NCI-H2227 (cell line): Measurements from ENCODE around the gene ZNF219.

Experiments used
- DNase-seq: peaks from one replicate; lab custom pipeline; 2025; ENCODE audit not compliant: unreplicated experiment; lab: John Stamatoyannopoulos, UW

Gene ZNF219

GRCh38 chr14:21102521-21103410 is 4.3 kb upstream of the ZNF219 start:
- DNase-seq: peak; percentile 75

GRCh38 chr14:21101802-21102413 is 3.5 kb upstream of the ZNF219 start:
- DNase-seq: no peak

GRCh38 chr14:21100931-21101330 is 2.5 kb upstream of the ZNF219 start, which contains the start of gene TMEM253:
Gene TMEM253 (plus strand): TSS chr14:21101066. CDS start chr14:21101344, 278 bp downstream.
- no peak for DNase-seq

- DNase-seq: no peak
These were observed 1.1 kb upstream of the ZNF219 start for GRCh38 chr14:21099596-21099985.

- no peak for DNase-seq
These were observed 589 bp upstream of the ZNF219 start for GRCh38 chr14:21098892-21099595.

DNA sequence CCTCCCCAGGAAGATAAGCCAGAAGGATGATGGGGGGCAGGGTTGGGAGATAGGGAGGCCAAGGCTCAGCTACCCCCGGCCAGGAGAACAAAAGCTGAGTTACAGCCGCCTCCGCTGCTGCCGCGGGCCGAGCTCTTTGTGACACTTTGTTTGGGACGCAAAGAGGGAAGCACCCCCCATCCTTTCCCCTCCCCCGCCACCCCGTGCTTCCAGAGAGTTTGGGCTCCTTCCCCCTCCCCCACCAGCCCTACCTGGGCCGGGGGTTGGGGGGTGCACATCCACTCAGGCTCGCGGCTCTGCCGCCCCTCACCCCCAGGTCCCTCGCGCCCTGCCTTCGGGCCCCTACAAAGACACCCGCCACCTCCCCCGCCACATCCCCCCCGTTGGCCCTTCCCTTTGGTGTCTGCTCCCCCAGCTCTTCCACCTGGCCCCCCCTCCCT is 799 bp downstream of the ZNF219 start:
- peak; percentile 46 for DNase-seq

- DNase-seq: peak; percentile 35
These were observed 1.3 kb downstream of the ZNF219 start for GRCh38 chr14:21096978-21097635.

- no peak for DNase-seq
These were observed 2.0 kb downstream of the ZNF219 start for GRCh38 chr14:21096438-21096837.

DNA sequence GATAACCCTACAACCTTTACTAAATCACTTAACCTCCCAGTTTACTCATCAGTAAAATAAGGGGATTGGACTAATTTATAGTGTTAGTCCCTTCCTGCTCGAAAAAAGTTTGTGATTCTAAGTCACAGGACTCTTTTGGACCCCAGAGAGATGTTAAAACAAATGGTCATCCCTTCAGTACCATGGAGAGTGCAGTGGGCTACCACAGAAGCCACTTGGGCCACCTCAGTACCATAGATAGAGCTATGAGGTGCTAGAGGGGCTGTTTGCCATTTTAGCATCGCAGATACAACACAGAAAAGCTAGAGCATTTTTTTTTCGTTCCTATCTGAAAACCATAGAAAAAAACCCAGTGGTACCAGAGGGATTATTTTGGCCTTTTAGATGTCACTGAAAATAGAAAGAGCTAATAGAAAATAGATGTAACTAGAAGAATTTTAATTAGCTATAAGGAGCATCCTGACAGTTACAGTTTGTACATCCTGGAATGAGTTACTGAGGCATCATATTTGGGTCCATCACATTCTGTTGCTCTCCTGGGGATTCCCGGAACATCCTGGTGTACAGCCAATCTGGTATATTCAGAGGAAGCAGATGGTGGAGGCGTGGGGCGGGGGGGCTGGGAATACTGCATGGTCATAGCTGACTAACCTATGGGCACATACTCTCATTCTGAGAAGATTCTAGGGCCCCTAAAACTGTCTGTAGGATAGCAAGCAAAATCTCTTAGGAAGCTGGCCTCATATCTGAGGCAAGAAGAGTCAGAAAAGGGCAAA is 2.8 kb downstream of the ZNF219 start:
- DNase-seq: no peak

GRCh38 chr14:21093769-21094681 is 4.4 kb downstream of the ZNF219 start:
- peak; percentile 88 for DNase-seq

DNA sequence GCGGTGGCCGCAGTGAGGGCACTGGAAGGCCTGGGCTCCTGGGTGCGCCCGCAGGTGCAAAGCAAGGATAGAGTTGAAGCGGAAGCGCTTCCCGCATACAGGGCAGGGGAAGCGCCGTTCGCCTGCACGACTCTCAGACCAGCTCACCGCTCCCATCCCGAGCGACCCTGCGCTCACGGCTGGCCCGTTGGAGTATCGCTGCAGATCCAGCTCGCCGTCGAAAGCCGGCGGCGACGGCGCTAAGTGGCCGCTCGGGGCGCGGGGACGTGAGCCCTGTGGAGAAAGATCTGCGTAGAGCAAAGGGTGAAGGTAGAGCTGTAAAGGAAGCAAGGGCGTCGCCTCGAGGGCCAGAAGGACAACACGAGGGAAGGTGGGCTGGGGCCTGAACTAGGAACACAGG is 5.4 kb downstream of the ZNF219 start:
- no peak for DNase-seq

DNA sequence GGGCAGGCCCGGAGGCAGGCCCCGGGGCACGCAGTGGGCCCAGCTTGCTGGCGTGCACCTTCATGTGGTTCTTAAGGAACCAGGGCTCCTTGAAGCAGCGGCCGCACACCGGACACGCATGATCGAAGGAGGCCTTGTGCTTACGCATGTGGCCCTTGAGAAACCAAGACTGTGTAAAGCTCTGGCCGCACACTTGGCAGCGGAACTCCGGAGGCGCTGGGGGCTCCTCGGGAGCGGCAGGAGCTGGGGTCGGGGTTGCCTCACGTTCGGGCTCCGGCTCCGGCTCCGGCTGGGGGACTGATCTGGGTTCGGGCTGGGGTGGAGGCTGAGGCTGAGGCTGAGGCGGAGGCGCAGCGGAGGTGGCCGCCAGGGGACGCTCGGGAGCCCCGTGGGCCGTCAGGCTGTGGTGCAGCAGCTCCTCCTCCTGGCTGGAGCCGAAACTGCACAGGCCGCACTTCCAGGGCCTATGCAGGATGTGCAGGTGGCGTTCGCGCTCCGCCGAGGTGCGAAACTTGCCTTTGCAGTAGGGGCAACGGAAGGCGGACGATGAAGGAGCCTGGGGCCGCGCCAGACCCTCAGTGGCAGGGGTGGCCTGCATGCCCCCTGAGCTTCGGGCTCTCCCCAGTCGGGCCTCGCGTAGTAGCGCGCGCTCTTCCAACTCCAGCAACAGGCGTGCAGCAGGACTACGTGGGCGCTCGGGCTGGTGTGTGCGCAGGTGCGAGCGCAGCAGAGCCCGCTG is 6.0 kb downstream of the ZNF219 start:
- peak; percentile 11 for DNase-seq

DNA sequence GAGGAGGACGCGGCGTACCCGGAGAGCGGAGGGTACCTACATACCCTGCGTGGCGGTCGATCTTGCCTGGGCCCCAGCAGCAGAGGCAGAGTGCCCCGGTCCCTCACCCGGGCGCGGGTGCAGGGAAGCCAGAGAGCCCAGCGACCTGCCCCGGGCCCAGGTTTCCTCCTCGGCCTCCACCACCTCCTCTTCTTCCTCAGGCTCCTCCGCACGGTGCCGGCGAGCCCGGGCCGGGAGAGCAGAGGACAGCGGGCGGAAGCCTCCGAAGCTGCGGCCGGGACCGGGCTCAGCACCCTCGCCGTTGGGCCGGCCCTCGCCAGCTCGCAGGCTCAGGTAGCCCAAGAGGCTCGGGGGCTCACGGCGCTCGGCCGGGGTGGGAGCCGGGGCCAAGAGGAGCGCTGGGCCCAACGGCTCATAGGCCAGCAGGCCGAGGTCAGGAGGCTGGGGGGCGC is 6.6 kb downstream of the ZNF219 start:
- DNase-seq: no peak

DNA sequence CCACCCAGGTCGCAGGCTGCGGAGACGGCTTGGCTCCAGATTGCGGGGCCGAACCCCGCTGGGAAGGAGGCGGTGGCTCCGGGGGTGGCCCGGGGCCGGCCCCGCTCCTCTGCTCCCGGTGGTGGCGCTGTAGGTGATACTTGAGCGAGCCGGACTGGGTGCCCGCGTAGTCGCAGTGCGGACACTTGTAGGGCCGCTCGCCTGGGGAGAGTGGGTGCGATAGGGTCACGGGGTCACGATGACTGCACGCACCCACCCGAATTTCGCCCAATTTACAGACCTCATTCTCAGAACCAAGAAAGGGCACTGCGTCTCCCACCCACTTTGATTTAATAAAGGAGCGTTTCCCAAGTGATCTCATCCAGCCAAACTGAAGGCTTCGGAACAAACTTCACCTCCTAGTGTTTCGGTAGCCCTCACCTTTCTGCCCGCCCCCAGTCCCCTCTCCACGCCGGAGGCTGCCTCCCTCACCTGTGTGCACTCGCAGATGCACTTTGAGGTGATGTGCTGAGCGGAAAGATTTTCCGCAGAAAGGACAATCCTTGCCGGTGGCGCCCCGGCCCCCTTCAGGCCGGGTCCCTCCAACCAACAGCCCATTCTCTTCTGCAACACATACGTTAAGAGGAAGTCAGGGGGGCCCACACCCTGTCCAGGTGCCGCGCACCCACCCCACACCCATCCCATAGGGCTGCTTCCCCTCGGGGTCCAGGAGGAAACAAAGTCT is 7.4 kb downstream of the ZNF219 start:
- DNase-seq: no peak

- peak; percentile 20 for DNase-seq
These were observed 8.1 kb downstream of the ZNF219 start for GRCh38 chr14:21090194-21090939.

DNA sequence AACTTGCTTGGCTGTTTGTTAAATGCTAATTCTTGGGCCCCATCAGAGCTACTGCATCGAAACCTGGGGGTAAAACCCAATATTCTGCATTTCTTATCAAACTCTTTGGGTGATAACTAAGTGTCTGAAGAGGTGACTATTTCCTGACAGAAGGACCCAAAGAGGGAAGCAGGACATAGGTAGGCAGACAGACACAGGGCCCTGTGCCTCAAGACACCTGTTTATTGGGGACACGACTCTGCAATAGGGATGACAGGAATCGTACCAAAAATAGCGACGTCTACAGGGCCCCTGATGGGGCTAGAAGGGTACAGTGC is 8.6 kb downstream of the ZNF219 start:
- DNase-seq: no peak

DNA sequence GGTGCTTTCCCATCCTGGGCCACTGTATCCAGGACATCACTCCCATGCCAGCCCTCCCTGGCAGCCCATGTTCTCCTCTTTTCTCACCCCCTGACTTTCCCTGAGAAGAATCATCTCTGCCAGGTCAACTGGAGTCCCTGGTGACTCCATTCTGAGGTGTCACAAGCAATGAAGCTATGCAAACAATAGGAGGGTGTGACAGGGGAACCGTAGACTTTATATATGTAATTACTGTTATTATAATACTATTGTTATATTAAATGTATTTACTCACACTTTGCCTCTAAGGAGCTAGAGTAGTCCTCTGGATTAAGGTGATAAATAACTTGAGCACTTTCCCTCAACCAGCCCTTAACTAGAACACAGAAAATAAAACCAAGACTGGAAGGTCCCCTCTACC is 9.2 kb downstream of the ZNF219 start:
- DNase-seq: no peak
